ENCODE data around the gene PAXX.
"Not testable (repeated sequence)": the region's sequence is repeated elsewhere in the genome, so short reads cannot be mapped to it uniquely, and the experiment has no call there.

The PAXX gene

GRCh38 chr9:137001857-137002645, 9.8 kb downstream of the PAXX start:
- peaks cover 0 to under 1% of the 10 kb centered on the region in 2 donors for H3K4me1 ChIP-seq (ENCODE audit: control insufficient read depth in 1 of 2, insufficient read depth in 2 of 2, low read length in 2 of 2)
- H3K27ac ChIP-seq (ENCODE audit: low read length) = no peak overlapping the region
- H3K36me3 ChIP-seq (ENCODE audit: control insufficient read depth in 1 of 2, insufficient read depth in 2 of 2, low read length in 2 of 2) = no peaks in the 10 kb centered on the region
- no peaks in the 10 kb centered on the region for H3K9me3 ChIP-seq (ENCODE audit: control insufficient read depth in 1 of 2, low read length in 2 of 2)
- no peak overlapping the region for H3K4me3 ChIP-seq (ENCODE audit: low read depth in 1 of 2, low read length in 2 of 2)
- H3K27me3 ChIP-seq (ENCODE audit: low read depth, low read length) = no peaks in the 10 kb centered on the region

DNA sequence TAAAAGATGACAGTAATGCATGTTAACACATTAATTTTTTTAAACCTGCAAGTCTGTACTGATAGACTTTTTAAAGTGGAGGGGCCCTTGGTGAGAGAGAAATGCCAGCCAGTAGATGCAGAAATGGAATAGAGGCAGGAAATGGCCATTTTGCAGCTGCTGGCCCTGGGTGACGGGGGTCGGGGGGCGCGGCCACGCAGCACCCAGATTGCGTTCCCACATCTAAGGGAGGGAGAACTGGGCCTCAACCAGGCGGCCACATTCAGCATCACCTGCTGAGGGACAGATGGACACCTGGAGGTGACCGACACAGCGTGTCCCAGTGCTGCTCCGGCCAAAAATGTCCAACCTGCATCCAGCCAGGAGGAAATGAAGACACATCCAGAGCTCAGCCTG, 10.4 kb downstream of the PAXX start:
- Histone ChIP-seq H3K27me3 (ENCODE audit: low read depth, low read length) (no peaks in the 10 kb centered on the region), H3K9me3 (ENCODE audit: control insufficient read depth in 1 of 2, low read length in 2 of 2) (no peaks in the 10 kb centered on the region), H3K36me3 (ENCODE audit: control insufficient read depth in 1 of 2, insufficient read depth in 2 of 2, low read length in 2 of 2) (no peaks in the 10 kb centered on the region), H3K27ac (ENCODE audit: low read length) (no peak overlapping the region), H3K4me1 (ENCODE audit: control insufficient read depth in 1 of 2, insufficient read depth in 2 of 2, low read length in 2 of 2) (peaks cover 0 to 5% of the 10 kb centered on the region in 2 donors), H3K4me3 (ENCODE audit: low read depth in 1 of 2, low read length in 2 of 2) (no peak overlapping the region)

DNA sequence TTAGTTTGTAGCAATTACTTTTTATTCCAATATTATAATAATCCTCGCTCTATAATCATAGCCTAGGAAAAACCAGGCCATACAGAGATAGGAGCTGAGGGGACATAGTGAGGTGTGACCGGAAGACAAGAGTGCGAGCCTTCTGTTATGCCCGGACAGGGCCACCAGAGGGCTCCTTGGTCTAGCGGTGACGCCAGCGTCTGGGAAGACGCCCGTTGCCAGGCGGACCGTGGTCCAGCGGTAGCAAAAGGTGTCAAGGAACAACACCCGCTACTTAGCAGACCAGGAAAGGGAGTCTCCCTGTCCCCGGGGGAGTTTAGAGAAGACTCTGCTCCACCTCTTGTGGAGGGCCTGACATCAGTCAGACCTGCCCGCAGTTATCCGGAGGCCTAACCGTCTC, 12.1 kb downstream of the PAXX start:
- not testable (repeated sequence) for H3K4me3 ChIP-seq (ENCODE audit: low read depth in 1 of 2, low read length in 2 of 2); H3K9me3 ChIP-seq (ENCODE audit: control insufficient read depth in 1 of 2, low read length in 2 of 2); H3K36me3 ChIP-seq (ENCODE audit: control insufficient read depth in 1 of 2, insufficient read depth in 2 of 2, low read length in 2 of 2); H3K27ac ChIP-seq (ENCODE audit: low read length); H3K27me3 ChIP-seq (ENCODE audit: low read depth, low read length); H3K4me1 ChIP-seq (ENCODE audit: control insufficient read depth in 1 of 2, insufficient read depth in 2 of 2, low read length in 2 of 2)

DNA sequence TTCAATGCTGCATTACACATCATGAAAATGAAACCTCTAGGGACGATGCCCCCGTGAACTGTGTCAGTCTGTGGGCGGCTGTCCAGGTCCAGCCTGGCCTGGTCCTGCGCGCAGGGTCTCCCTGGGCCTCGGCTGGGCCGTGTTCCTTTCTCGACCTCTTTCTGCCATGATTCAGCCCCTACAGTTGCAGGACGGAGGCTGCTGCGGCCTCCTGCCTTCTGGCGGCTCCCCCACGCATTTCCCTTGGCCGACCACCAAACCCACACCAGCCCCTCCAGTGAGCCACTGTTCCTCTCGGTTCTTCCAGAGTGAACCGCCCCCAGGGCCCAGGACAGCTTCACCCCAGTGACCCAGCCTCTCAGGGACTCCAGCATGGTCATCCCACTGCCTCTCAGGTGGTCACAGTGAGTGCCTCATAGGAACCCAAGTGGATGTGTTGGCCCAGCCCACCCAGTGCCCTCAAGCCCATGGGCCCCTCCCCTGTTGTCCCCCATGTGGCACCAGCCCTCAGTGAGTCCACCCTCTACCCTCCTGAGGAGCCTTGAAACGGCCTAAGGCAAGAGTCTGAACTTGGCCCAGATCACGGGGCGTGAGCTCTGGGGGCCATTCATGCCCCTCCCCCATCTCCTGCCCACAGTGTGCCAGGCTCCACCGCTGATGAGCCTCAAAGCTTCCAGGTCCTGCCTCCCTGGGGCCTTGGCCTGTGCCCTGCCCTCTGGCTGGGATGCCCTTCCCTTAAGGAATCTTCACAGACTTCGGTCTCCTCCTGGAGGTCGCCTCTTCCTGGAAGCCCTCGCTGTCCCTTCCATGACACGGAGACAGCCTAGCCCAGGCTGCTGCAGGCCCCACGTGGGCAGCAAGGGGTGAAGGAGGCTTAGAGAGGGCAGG, 14.1 kb downstream of the PAXX start:
- Histone ChIP-seq H3K4me3 (ENCODE audit: low read depth in 1 of 2, low read length in 2 of 2) (no peak overlapping the region), H3K36me3 (ENCODE audit: control insufficient read depth in 1 of 2, insufficient read depth in 2 of 2, low read length in 2 of 2) (peaks cover 0 to 23% of the 10 kb centered on the region in 2 donors), H3K27me3 (ENCODE audit: low read depth, low read length) (no peaks in the 10 kb centered on the region), H3K27ac (ENCODE audit: low read length) (no peak overlapping the region), H3K9me3 (ENCODE audit: control insufficient read depth in 1 of 2, low read length in 2 of 2) (no peaks in the 10 kb centered on the region), H3K4me1 (ENCODE audit: control insufficient read depth in 1 of 2, insufficient read depth in 2 of 2, low read length in 2 of 2) (peaks cover 0 to 6% of the 10 kb centered on the region in 2 donors)

GRCh38 chr9:137007108-137007815, 15.0 kb downstream of the PAXX start:
- Histone ChIP-seq H3K27ac (ENCODE audit: low read length) (no peak overlapping the region), H3K9me3 (ENCODE audit: control insufficient read depth in 1 of 2, low read length in 2 of 2) (no peaks in the 10 kb centered on the region), H3K27me3 (ENCODE audit: low read depth, low read length) (no peaks in the 10 kb centered on the region)

DNA sequence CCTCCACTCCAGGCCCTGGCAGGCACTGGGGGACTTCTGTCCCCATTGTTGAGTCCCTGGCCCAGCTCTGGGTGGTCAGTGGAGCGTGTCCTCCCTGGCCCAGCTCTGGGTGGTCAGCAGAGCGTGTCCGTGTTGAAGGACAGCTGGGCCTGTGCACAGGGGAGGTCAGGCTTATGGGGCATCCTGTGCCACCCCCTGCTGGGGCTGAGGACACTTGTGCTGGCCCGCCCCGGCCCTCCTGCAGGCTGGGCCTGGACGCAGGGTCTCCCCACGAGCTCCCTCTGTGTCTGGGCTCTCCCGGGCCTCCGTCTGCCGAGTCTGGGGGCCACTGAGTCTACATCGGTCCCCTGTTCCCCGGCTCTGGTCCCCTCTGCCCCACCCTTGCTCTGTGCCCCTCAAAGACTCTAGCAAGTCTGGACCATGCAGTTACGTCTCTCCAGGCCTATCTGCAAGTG, 15.6 kb downstream of the PAXX start:
- Histone ChIP-seq H3K27ac (ENCODE audit: low read length) (no peak overlapping the region), H3K36me3 (ENCODE audit: control insufficient read depth in 1 of 2, insufficient read depth in 2 of 2, low read length in 2 of 2) (peaks cover 0 to 36% of the 10 kb centered on the region in 2 donors)

More at GRCh38 chr9:137007108-137007815, 15.0 kb downstream of the PAXX start:
- peaks cover 0 to 6% of the 10 kb centered on the region in 2 donors for H3K4me1 ChIP-seq (ENCODE audit: control insufficient read depth in 1 of 2, insufficient read depth in 2 of 2, low read length in 2 of 2)
- H3K36me3 ChIP-seq (ENCODE audit: control insufficient read depth in 1 of 2, insufficient read depth in 2 of 2, low read length in 2 of 2) = peaks cover 0 to 30% of the 10 kb centered on the region in 2 donors
- H3K4me3 ChIP-seq (ENCODE audit: low read depth in 1 of 2, low read length in 2 of 2) = no peak overlapping the region

GRCh38 chr9:137008312-137008711, 16.1 kb downstream of the PAXX start:
- Histone ChIP-seq H3K36me3 (ENCODE audit: control insufficient read depth in 1 of 2, insufficient read depth in 2 of 2, low read length in 2 of 2) (peaks cover 0 to 38% of the 10 kb centered on the region in 2 donors), H3K27me3 (ENCODE audit: low read depth, low read length) (no peaks in the 10 kb centered on the region), H3K9me3 (ENCODE audit: control insufficient read depth in 1 of 2, low read length in 2 of 2) (no peaks in the 10 kb centered on the region), H3K4me3 (ENCODE audit: low read depth in 1 of 2, low read length in 2 of 2) (no peak overlapping the region), H3K27ac (ENCODE audit: low read length) (no peak overlapping the region), H3K4me1 (ENCODE audit: control insufficient read depth in 1 of 2, insufficient read depth in 2 of 2, low read length in 2 of 2) (peaks cover 0 to 6% of the 10 kb centered on the region in 2 donors)

More for the DNA sequence above, 15.6 kb downstream of the PAXX start:
- no peak overlapping the region for H3K4me3 ChIP-seq (ENCODE audit: low read depth in 1 of 2, low read length in 2 of 2)
- no peaks in the 10 kb centered on the region for H3K27me3 ChIP-seq (ENCODE audit: low read depth, low read length)
- H3K4me1 ChIP-seq (ENCODE audit: control insufficient read depth in 1 of 2, insufficient read depth in 2 of 2, low read length in 2 of 2) = peaks cover 0 to 6% of the 10 kb centered on the region in 2 donors
- H3K9me3 ChIP-seq (ENCODE audit: control insufficient read depth in 1 of 2, low read length in 2 of 2) = no peaks in the 10 kb centered on the region

DNA sequence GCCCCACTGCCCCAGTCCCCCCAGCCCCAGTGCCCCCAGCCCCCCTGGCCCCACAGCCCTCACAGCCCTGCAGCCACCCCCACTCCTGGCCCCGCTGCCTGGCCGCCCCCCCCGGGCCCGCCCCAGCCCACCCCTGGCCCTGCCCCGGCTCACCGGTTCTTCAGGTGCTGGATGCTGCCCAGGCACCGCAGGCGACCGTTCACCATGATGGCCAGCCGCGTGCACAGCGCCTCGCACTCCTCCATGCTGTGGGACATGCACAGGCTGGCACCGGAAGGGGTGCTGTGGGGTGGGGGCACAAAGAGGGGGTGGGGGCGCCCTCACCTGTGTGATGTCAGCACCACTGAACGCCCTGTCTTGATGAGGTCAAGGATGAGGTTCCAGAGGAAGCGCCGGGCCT, 17.0 kb downstream of the PAXX start:
- H3K36me3 ChIP-seq (ENCODE audit: control insufficient read depth in 1 of 2, insufficient read depth in 2 of 2, low read length in 2 of 2) = peaks cover 0 to 46% of the 10 kb centered on the region in 2 donors
- no peaks in the 10 kb centered on the region for H3K27me3 ChIP-seq (ENCODE audit: low read depth, low read length)
- no peak overlapping the region for H3K4me3 ChIP-seq (ENCODE audit: low read depth in 1 of 2, low read length in 2 of 2)
- peaks cover 0 to 6% of the 10 kb centered on the region in 2 donors for H3K4me1 ChIP-seq (ENCODE audit: control insufficient read depth in 1 of 2, insufficient read depth in 2 of 2, low read length in 2 of 2)
- no peak overlapping the region for H3K27ac ChIP-seq (ENCODE audit: low read length)
- H3K9me3 ChIP-seq (ENCODE audit: control insufficient read depth in 1 of 2, low read length in 2 of 2) = no peaks in the 10 kb centered on the region

DNA sequence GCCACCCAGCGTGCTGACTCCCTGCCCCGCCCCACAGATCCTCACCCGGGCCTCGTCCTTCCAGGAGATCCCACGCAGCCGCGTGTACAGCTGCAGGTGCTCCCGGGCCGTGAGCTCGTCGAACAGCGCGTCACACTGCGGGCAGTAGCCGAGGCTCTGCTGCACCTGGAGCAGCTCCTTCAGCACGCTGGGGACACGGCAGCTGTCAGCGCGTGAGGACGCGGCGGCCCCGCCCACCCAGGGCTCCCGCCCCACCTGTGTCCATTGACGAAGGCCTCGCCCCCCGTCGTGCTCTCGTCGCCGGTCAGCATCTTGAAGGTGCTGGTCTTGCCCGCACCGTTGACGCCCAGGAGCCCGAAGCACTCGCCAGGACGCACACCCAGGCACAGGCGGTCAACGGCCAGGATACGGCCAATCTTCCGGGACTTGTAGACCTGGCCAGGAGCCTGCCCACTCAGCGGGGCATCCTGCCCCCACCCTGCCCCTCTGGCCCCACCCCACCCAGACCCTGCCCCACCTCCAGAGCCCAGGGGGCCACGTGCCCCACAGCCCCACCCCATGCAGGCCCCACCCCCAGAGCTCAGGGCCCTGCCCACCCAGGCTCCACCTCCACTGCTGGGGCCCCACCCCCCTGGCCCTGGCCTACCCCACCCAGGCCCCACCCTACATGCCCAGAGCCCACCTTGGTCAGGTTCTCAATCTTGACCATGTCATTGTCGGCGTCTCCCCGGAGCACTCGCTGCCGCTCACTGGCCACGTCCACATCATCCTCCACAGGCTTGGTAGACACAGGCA, 17.9 kb downstream of the PAXX start:
- peaks cover 0 to 6% of the 10 kb centered on the region in 2 donors for H3K4me1 ChIP-seq (ENCODE audit: control insufficient read depth in 1 of 2, insufficient read depth in 2 of 2, low read length in 2 of 2)
- no peaks in the 10 kb centered on the region for H3K9me3 ChIP-seq (ENCODE audit: control insufficient read depth in 1 of 2, low read length in 2 of 2)
- peaks cover 0 to 55% of the 10 kb centered on the region in 2 donors for H3K36me3 ChIP-seq (ENCODE audit: control insufficient read depth in 1 of 2, insufficient read depth in 2 of 2, low read length in 2 of 2)
- H3K27me3 ChIP-seq (ENCODE audit: low read depth, low read length) = no peaks in the 10 kb centered on the region
- H3K27ac ChIP-seq (ENCODE audit: low read length) = no peak overlapping the region
- H3K4me3 ChIP-seq (ENCODE audit: low read depth in 1 of 2, low read length in 2 of 2) = no peak overlapping the region

DNA sequence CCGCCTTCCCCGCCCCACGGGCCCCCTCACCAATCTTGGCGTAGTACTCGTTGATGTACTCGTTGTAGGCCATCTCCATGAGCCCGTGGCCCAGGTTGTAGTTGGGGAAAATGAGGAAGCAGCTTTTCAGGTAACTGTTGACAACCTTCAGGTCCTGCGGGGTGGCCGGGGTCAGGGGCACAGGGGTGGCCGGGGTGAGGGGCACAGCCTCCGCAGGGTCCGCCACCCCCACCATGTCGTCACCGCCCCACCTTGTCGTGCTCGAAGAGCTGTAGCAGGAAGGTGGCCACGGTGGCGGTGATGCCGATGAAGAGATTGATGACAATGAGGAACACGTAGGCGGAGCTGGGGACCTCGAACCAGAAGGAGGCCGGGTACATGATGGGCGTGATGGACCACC, 18.9 kb downstream of the PAXX start:
- H3K27ac ChIP-seq (ENCODE audit: low read length) = no peak overlapping the region
- H3K27me3 ChIP-seq (ENCODE audit: low read depth, low read length) = no peaks in the 10 kb centered on the region
- H3K36me3 ChIP-seq (ENCODE audit: control insufficient read depth in 1 of 2, insufficient read depth in 2 of 2, low read length in 2 of 2) = peaks cover 0 to 64% of the 10 kb centered on the region in 2 donors
- H3K9me3 ChIP-seq (ENCODE audit: control insufficient read depth in 1 of 2, low read length in 2 of 2) = no peaks in the 10 kb centered on the region
- no peak overlapping the region for H3K4me3 ChIP-seq (ENCODE audit: low read depth in 1 of 2, low read length in 2 of 2)
- peaks cover 0 to 6% of the 10 kb centered on the region in 2 donors for H3K4me1 ChIP-seq (ENCODE audit: control insufficient read depth in 1 of 2, insufficient read depth in 2 of 2, low read length in 2 of 2)
